Stomach smooth muscle (tissue), 2 donors: ENCODE measurements around the gene ACY1.

Experiments
- H3K27ac ChIP-seq: one replicate; pipeline ENCODE4 v1.7.0; 2013; ENCODE audit warnings: mild to moderate bottlenecking, low read length, inconsistent platforms
- H3K27me3 ChIP-seq, 2 donors: one replicate each; pipeline ENCODE4 v1.7.0; 2013; ENCODE audit warnings: low read length in 2 of 2; ENCODE audit not compliant: insufficient read depth in 2 of 2, control insufficient read depth in 1 of 2
- H3K36me3 ChIP-seq, 2 donors: one replicate each; pipeline ENCODE4 v1.7.0; 2013; ENCODE audit warnings: low read length in 2 of 2; ENCODE audit not compliant: control insufficient read depth in 2 of 2, insufficient read depth in 2 of 2
- H3K4me1 ChIP-seq: one replicate; pipeline ENCODE4 v1.7.0; 2013; ENCODE audit warnings: low read length; ENCODE audit not compliant: control insufficient read depth, insufficient read depth
- H3K4me3 ChIP-seq, 2 donors: one replicate each; pipeline ENCODE4 v1.7.0; 2013; ENCODE audit warnings: low read length in 2 of 2
- H3K9ac ChIP-seq, 2 donors: one replicate each; pipeline ENCODE4 v1.7.0; 2013; ENCODE audit warnings: low read length in 2 of 2, mild to moderate bottlenecking in 1 of 2
- H3K9me3 ChIP-seq, 2 donors: one replicate each; pipeline ENCODE4 v1.7.0; 2013; ENCODE audit warnings: low read length in 2 of 2; ENCODE audit not compliant: control insufficient read depth in 2 of 2
- donor health status: healthy.
- donor health status: Pancreatic carcinoma.

ACY1 gene

GRCh38 chr3:51941463-51941797, 41.9 kb upstream of the ACY1 start:
- peak overlapping the region; percentile 60 for H3K27ac ChIP-seq
- H3K36me3 ChIP-seq = peaks cover 8 to 23% of the 10 kb centered on the region in 2 donors
- peak overlapping the region; percentile 80 to 82 for H3K9ac ChIP-seq
- H3K4me3 ChIP-seq = peak overlapping the region; percentile 82 to 86
- H3K4me1 ChIP-seq = peaks cover 26% of the 10 kb centered on the region
- no peaks in the 10 kb centered on the region for H3K27me3 ChIP-seq
- no peaks in the 10 kb centered on the region for H3K9me3 ChIP-seq

GRCh38 chr3:51941798-51942602, 41.3 kb upstream of the ACY1 start, which contains the start of the genes PARP3 and RRP9:
TSS of gene PARP3 (plus strand) at chr3:51942363. CDS start at chr3:51943356, 993 bp downstream.
TSS of gene RRP9 (minus strand) at chr3:51941904. CDS start at chr3:51941867, 37 bp downstream.
- H3K4me3 ChIP-seq = peak within 1 kb of the TSS; percentile 86 to 87
- no peaks in the 10 kb centered on the region for H3K27me3 ChIP-seq
- H3K27ac ChIP-seq = peak within 1 kb of the TSS; percentile 96
- H3K9ac ChIP-seq = peak within 1 kb of the TSS; percentile 98 to 100
- no peaks in the 10 kb centered on the region for H3K9me3 ChIP-seq
- H3K4me1 ChIP-seq = peaks cover 26% of the 10 kb centered on the region
- peaks cover 8 to 17% of the 10 kb centered on the region in 2 donors for H3K36me3 ChIP-seq

DNA sequence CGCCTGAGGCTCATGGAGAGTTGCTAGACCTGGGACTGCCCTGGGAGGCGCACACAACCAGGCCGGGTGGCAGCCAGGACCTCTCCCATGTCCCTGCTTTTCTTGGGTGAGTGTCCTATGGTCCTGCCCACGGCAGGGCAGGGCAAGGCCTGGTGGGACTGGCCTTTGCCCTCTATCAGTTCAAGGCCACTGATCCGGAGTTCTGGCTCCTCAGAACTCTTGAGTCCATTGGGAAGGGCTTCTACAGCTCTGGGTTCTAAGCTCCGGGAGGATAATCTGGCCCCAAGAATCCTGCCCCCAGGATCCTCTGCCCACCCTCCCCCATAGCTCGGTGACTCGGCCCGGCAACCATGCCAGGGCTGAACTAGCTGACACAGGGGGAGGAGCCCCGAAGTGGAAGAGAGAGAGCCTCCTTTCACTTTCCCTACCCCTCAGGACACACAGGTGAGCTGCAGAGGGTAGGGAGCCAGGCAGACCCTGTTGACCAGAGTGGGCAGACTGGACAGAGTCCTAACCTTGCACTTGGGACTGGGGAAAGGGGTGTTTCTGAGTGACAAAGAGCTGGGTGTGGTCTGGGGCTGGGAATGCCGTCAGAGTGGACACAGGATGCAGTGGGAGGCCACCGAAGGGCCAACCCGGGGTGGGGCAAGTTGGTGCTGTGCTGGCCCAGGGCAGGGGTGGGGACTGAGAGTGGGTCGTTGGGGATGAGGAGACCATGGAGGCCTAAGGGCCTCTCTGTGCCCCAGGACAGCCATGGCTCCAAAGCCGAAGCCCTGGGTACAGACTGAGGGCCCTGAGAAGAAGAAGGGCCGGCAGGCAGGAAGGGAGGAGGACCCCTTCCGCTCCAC, 40.5 kb upstream of the ACY1 start:
- H3K27ac ChIP-seq = peak overlapping the region; percentile 96
- peak overlapping the region; percentile 98 to 100 for H3K9ac ChIP-seq
- H3K36me3 ChIP-seq = peaks cover 7 to 13% of the 10 kb centered on the region in 2 donors
- H3K4me3 ChIP-seq = peak overlapping the region; percentile 86 to 87
- H3K27me3 ChIP-seq = no peaks in the 10 kb centered on the region
- peaks cover 26% of the 10 kb centered on the region for H3K4me1 ChIP-seq
- H3K9me3 ChIP-seq = no peaks in the 10 kb centered on the region

- Histone ChIP-seq H3K9me3 (no peaks in the 10 kb centered on the region), H3K9ac (peak overlapping the region in 1 of 2 donors; percentile 100), H3K27ac (peak overlapping the region; percentile 96), H3K36me3 (peaks cover 11 to 14% of the 10 kb centered on the region in 2 donors), H3K27me3 (no peaks in the 10 kb centered on the region), H3K4me3 (peak overlapping the region; percentile 86 to 87), H3K4me1 (peaks cover 26% of the 10 kb centered on the region)
Measured at GRCh38 chr3:51943451-51944391, 39.6 kb upstream of the ACY1 start.

GRCh38 chr3:51944451-51945021, 38.8 kb upstream of the ACY1 start:
- Histone ChIP-seq H3K4me1 (peaks cover 26% of the 10 kb centered on the region), H3K9me3 (no peaks in the 10 kb centered on the region), H3K36me3 (peaks cover 14 to 18% of the 10 kb centered on the region in 2 donors), H3K4me3 (no peak overlapping the region), H3K27ac (no peak overlapping the region), H3K27me3 (no peaks in the 10 kb centered on the region), H3K9ac (no peak overlapping the region)

DNA sequence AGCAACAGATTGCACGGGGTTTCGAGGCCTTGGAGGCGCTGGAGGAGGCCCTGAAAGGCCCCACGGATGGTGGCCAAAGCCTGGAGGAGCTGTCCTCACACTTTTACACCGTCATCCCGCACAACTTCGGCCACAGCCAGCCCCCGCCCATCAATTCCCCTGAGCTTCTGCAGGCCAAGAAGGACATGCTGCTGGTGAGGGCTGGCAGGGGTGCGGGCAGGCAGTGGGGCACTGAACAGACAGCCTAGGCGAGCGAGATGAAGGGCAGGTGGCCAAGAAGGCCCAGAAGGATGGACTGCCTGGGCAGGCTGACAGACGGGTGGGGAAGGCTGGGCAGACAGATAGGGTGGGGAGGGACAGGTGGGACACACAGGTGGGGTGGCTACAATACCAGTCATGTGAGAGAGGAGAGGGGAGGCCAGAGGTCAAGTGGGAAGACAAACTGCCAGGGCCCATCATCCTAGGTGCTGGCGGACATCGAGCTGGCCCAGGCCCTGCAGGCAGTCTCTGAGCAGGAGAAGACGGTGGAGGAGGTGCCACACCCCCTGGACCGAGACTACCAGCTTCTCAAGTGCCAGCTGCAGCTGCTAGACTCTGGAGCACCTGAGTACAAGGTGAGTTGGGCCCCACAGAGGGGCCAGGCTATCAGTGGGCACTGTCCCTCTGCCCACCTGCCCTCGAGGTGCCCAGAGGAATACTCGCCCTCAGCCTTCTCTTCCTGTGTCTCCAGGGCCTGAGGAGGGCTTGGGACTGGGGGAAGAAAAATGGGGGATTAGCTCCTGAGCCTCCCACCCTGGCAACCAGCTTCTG, 38.1 kb upstream of the ACY1 start:
- Histone ChIP-seq H3K9ac (no peak overlapping the region), H3K4me1 (peaks cover 26% of the 10 kb centered on the region), H3K27ac (no peak overlapping the region), H3K4me3 (no peak overlapping the region), H3K27me3 (no peaks in the 10 kb centered on the region), H3K36me3 (peaks cover 14 to 18% of the 10 kb centered on the region in 2 donors), H3K9me3 (no peaks in the 10 kb centered on the region)

GRCh38 chr3:51945926-51946705, 37.2 kb upstream of the ACY1 start:
- peaks cover 19% of the 10 kb centered on the region for H3K4me1 ChIP-seq
- H3K9ac ChIP-seq = no peak overlapping the region
- peaks cover 14 to 18% of the 10 kb centered on the region in 2 donors for H3K36me3 ChIP-seq
- H3K9me3 ChIP-seq = no peaks in the 10 kb centered on the region
- no peaks in the 10 kb centered on the region for H3K27me3 ChIP-seq
- H3K4me3 ChIP-seq = no peak overlapping the region
- H3K27ac ChIP-seq = no peak overlapping the region

- Histone ChIP-seq H3K4me1 (peaks cover 15% of the 10 kb centered on the region), H3K9me3 (no peaks in the 10 kb centered on the region), H3K27ac (no peak overlapping the region), H3K36me3 (peaks cover 14 to 18% of the 10 kb centered on the region in 2 donors), H3K4me3 (no peak overlapping the region), H3K9ac (no peak overlapping the region), H3K27me3 (no peaks in the 10 kb centered on the region)
Measured at GRCh38 chr3:51946796-51947195, 36.5 kb upstream of the ACY1 start.
